Activated CD4-positive, CD25-positive, alpha-beta regulatory T cell treated with anti-CD3 and anti-CD28 coated beads, Interleukin-2, amount 50 U/mL, for 24 hours (primary cell): ENCODE results near the gene OTUD1.

ENCODE experiments used
- ATAC-seq, 2 donors: fragments of 150-1000 bp; cut with Tn5 transposase; one replicate each; pipeline ENCODE4 v1.10.0; 2021; ENCODE audit warnings: mild to moderate bottlenecking in 1 of 2, moderate library complexity in 1 of 2

OTUD1 gene

DNA sequence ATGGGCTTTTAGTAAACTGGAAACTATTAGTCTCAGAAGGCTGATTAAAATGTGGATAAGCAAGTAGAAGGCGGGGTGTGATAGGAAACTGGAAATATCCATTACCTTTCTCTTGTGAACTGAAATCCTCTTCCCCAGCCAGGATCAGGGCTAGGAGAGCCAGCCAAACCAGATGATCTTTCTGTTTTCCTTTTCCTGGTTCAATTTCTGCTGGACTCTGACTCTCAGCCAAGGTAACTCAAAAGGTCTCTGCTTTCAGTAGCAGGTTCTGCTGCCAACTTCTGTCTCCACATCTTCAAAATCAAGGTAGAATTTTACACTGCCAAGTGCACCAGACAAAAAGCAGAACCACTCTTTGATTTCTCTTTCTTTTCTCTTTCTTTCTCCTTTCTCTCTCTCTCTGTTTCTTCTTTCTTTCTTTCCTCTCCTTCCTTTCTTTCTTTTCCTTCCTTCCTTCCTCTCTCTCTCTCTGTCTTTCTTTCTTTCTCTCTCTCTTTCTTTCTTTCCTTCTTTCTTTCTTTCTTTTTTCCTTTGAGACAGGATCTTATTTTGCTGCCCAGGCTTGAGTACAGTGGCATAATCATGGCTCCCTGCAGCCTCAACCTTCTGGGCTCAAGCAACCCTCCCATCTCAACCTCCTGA lies 30.8 kb downstream of the OTUD1 start:
- ATAC-seq: no peak

DNA sequence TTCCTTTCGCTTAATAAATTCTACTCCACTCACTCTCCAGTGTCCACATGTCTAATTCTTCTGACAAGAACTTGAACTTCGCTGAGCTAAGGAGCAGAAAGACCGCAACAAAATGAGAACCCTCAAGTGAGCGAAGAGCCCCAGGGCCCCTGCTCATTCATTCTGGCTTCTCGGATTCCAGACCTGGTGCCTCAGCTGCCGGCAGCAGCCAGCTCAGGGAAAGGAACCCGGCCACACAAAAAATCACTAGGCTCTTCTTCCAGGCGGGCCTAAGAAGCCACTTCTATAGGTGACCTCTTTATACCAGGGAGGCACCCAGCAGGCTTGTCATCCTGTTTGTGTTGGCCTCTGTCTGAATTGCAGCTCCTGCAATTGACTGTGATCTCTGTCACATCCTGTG lies 33.3 kb downstream of the OTUD1 start:
- ATAC-seq: no peak

DNA sequence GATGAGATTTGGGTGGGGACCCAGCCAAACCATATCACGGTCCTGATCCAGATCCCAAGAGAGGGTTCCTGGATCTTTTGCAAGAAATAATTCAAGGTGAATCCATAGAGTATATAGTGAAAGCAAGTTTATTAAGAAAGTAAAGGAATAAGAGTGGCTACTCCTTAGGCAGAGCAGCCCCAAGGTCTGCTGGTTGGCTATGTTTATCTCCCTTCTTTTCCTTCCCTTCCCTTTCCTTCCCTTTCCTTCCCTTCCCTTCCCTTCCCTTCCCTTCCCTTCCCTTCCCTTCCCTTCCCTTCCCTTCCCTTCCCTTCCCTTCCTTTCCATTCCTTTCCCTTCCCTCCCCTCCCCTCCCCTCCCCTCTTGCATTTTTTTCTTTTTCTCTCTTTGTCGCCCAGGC lies 35.2 kb downstream of the OTUD1 start:
- ATAC-seq: no peak

DNA sequence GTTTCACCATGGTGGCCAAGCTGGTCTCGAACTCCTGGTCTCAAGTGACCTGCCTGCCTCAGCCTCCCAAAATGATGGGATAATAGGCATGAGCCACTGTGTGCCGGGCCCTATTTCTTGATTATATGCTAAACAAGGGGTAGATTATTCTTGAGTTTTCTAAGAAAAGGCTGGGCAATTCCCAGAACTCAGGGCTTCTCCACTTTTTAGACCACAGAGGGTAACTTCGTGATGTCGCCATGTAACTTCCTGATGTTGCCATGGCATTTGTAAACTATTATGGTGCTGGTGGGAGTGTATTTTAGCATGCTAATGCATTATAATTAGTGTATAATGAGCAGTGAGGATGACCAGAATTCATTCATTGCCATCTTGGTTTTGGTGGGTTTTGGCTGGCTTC lies 35.8 kb downstream of the OTUD1 start:
- ATAC-seq: no peak

DNA sequence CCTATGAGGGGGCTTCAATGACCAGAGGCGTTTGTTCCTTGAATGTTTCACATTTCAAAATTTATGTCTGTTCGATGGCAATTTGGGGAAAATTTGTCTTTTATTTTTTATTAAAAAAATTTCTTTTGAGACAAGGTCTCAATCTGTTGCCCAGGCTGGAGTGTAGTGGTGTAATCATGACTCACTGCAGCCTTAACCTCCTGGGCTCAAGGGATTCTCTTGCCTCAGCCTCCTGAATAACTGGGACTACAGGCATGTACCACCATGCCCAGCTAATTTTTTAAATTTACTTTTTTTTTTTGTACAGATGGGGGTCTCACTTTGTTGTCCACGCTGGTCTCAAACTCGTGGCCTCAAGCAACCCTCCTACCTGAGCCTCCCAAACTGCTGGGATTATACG lies 39.7 kb downstream of the OTUD1 start:
- no peak for ATAC-seq

DNA sequence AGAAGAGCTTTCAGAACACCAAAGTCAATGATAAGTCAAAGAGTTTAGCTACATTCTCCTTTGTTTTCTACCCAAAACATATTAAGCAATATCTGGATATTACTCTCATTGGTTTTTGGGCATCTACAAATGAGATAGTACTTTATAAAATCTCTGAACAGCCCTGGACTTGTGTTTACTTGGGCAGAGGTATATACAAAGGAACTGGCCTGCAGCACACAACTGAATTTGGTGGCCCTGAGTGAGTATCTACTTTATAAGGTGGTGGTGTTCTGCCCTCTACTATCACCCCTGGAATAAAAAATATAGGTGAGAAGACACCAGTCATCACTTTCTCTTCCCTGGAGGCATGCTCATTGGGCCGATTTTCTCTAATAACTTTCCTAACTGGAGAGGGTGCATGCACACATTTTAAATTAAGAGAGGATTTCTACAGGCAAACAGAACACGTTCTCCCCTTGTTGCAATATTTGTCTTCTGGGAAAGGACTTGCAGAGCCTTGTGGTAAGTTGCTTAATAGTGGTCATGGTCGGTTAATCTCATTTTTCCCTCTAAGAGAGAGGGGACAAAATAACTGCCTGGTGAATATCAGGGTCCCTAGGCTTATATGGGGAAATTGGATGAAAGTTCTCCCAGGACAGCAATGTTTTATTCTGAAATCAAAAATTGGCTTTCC lies 41.1 kb downstream of the OTUD1 start:
- no peak for ATAC-seq

DNA sequence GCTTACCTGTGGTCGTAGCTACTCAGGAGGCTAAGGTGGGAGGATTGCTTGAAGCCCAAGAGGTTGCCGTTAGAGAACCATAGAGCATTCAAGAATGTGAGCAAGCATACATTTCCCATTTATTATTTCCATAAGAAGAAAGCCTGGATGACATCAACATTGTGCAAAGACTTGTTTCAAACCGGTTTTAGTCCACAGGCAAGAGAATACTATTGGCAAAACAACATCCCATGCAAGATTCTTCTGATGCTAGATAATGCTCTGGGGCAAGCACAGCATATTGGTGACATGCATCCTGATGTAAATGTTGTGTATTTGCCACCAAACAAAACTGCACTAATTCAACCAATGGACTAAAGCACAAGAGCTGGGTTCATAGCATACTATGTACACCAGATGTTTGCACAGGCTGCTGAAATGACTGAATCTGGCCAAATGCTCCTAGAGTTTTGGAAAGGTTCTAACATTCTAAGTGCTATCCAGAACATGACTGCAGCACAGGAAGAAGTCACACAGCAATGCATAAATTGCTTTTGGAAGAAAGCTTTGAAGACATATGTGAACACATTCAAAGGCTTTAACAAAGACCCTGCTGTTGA lies 42.6 kb downstream of the OTUD1 start:
- no peak for ATAC-seq

DNA sequence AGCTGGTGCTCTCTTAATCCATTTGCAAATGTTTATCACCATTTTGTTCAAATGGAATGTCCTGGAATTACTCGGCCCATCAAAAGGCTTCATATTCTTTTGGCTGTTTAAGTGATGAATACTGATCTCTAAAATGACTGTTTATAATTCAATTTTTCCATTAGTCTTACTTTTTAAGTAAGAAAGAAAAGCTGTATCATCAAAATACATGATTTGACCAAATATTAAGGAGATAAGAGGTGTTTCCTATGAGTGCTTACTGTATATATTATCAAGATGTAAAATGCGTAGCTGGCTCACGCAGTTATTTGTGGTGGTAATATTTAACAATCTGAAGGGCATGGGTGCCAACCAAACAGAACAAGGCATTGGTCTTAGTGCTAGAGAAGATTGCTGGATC lies 51.2 kb downstream of the OTUD1 start:
- no peak for ATAC-seq
